H1 (cell line): ENCODE results near the gene BBS7. TPM values are rescaled to one million over a fixed set of nuclear protein-coding genes. Genes with fewer than 3 reads are reported as not detected.

Source experiments
- ASH2L ChIP-seq: fragments of 200-600, 300-600 bp; sonication (generic); IDR thresholded peaks from one replicate; pipeline ENCODE4 v1.7.1; 2017; ENCODE audit warnings: low read length
- CTBP2 ChIP-seq: IDR thresholded peaks from 2 replicates; pipeline ENCODE4 v1.7.0; 2011; ENCODE audit warnings: borderline replicate concordance, mild to moderate bottlenecking, moderate library complexity, mixed read lengths, low read length; ENCODE audit not compliant: insufficient read depth, insufficient read length
- JUN ChIP-seq: IDR thresholded peaks from 2 replicates; pipeline ENCODE4 v1.6.1; 2011; ENCODE audit warnings: low read depth, mild to moderate bottlenecking, improper control_type of control experiment, low read length
- TAF1 ChIP-seq: IDR thresholded peaks from 2 replicates; pipeline ENCODE4 v1.6.1; 2011; ENCODE audit warnings: mild to moderate bottlenecking, low read depth, low read length
- polyA plus RNA-seq, 7 experiments: library from polyadenylated mRNA; depleted of rRNA in 3 of 7; stranded (reverse) in 5 of 7; unstranded in 2 of 7; fragments of >200 nt in 5 of 7; fragments of 200-250 nt in 2 of 7; gene quantifications; 1 replicate in 5 of 7; 2 replicates in 1 of 7; 4 replicates in 1 of 7; pipeline versions ENCODE4 v1.2.1 to v1.2.3, GENCODE V29; 2011 to 2013; ENCODE audit warnings: missing spikeins in 2 of 7, mixed read lengths in 2 of 7
- total RNA-seq: library from RNA; stranded (reverse); fragmentation: NEBNext Ultra II Directional; extraction: Animal tissue kit (Norgen Biotek cat#: 25700); gene quantifications from 2 replicates; pipeline ENCODE4 v1.2.1, GENCODE V29; 2021
- TF ChIP-seq, protein P1 (sequence below): IDR thresholded peaks from 2 replicates; pipeline ENCODE4 v1.6.1; 2011; ENCODE audit warnings: low read depth, mild to moderate bottlenecking, low read length; ENCODE audit not compliant: insufficient read depth

BBS7 gene
- total and polyA plus RNA-seq, 2 of the 8 experiments (the other 6 are each of a cell fraction or from before 2014, with no cell fraction given): 16.6 to 21.5 TPM

DNA sequence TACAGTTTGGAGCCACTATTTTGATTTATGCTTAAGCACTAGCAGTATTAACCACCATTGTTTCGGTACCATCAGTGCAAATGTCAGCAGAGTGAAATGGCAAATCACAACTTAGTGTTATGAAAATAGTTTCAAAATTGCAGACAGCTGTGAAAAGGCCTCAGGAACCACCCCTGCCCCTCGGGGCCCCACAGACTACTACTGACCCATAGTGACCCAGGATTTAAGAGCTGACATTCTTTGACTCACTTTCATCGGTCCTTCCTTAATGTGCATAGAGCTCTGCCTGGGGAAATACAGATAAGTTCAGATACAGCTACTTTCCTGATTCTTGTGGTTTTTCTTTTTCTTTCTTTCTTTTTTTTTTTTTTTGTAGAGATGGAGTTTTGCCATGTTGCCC lies 3.3 kb upstream of the BBS7 start (continued):
- no peak for TF ChIP-seq CTBP2
- TF ChIP-seq ASH2L: no peak
- TF ChIP-seq JUN: no peak
- TF ChIP-seq, protein P1, sequence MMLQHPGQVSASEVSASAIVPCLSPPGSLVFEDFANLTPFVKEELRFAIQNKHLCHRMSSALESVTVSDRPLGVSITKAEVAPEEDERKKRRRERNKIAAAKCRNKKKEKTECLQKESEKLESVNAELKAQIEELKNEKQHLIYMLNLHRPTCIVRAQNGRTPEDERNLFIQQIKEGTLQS: no peak
- TF ChIP-seq TAF1: no peak
- TF ChIP-seq, all 59 proteins: peak for 0
